HepG2 (cell line): ENCODE results near the gene GNB3. TPM values are rescaled to one million over a fixed set of nuclear protein-coding genes. Genes with fewer than 3 reads are reported as not detected.

Experiments
- FOXA1 ChIP-seq, 2 experiments: fragments of 450-650 bp in 1 of 2; sonication (generic) in 1 of 2; formaldehyde crosslinking in 1 of 2; IDR thresholded peaks; 2 replicates each; pipeline versions ENCODE4 v1.4.0 to v1.6.1; 2016 to 2020; ENCODE audit warnings: missing genetic modification reagents in 1 of 2
- GATAD1 ChIP-seq: IDR thresholded peaks from 2 replicates; pipeline ENCODE4 v1.6.1; 2016; ENCODE audit warnings: missing genetic modification reagents, missing compliant biosample characterization
- GZF1 ChIP-seq: sonication (generic); formaldehyde crosslinking; IDR thresholded peaks from 2 replicates; pipeline ENCODE4 v1.5.1; 2020; ENCODE audit warnings: mild to moderate bottlenecking, missing genetic modification reagents
- HOXA3 ChIP-seq: sonication (generic); formaldehyde crosslinking; IDR thresholded peaks from 2 replicates; pipeline ENCODE4 v1.5.0; 2020; ENCODE audit warnings: missing genetic modification reagents
- RERE ChIP-seq: IDR thresholded peaks from 2 replicates; pipeline ENCODE4 v1.6.1; 2016; ENCODE audit warnings: low read depth, missing genetic modification reagents, missing compliant biosample characterization
- ZNF143 ChIP-seq: sonication (generic); formaldehyde crosslinking; IDR thresholded peaks from 2 replicates; pipeline ENCODE4 v1.4.0; 2020; ENCODE audit warnings: missing genetic modification reagents
- ZNF232 ChIP-seq: sonication (generic); formaldehyde crosslinking; IDR thresholded peaks from 2 replicates; pipeline ENCODE4 v1.4.0; 2020; ENCODE audit warnings: missing genetic modification reagents, borderline replicate concordance
- ZNF292 ChIP-seq: sonication (generic); formaldehyde crosslinking; IDR thresholded peaks from 2 replicates; pipeline ENCODE4 v1.8.1; 2022; ENCODE audit warnings: mild to moderate bottlenecking, low read depth, missing genetic modification reagents, borderline replicate concordance
- ZNF577 ChIP-seq: sonication (generic); formaldehyde crosslinking; IDR thresholded peaks from 2 replicates; pipeline ENCODE4 v1.4.0; 2020; ENCODE audit warnings: mild to moderate bottlenecking, low read depth, missing genetic modification reagents, borderline replicate concordance
- polyA plus RNA-seq, 8 experiments: library from polyadenylated mRNA; depleted of rRNA in 3 of 8; stranded (reverse) in 7 of 8; unstranded in 1 of 8; fragments of >200 nt; fragmentation: Illumina TruSeq in 4 of 8; extraction: Trizol in 4 of 8; gene quantifications; 2 replicates each; pipeline versions ENCODE4 v1.2.1 to v1.2.3, GENCODE V29; 2011 to 2016; ENCODE audit warnings: low read depth in 4 of 8, missing spikeins in 1 of 8, mixed read lengths in 1 of 8; ENCODE audit not compliant: insufficient read depth in 1 of 8
- total RNA-seq, 5 experiments: library from RNA; depleted of rRNA; stranded (reverse); fragments of >200 nt; fragmentation: Illumina TruSeq; extraction: Trizol; gene quantifications; 2 replicates each; pipeline ENCODE4 v1.2.3, GENCODE V29; 2016; ENCODE audit warnings: low read depth in 1 of 5
- TF ChIP-seq, protein P1 (sequence below): sonication (generic); formaldehyde crosslinking; IDR thresholded peaks from 2 replicates; pipeline ENCODE4 v1.4.0; 2020; ENCODE audit warnings: mild to moderate bottlenecking, missing genetic modification reagents
- TF ChIP-seq, protein P2 (sequence below): sonication (generic); formaldehyde crosslinking; conservative IDR thresholded peaks from 2 replicates; pipeline ENCODE4 v1.4.0; 2020; ENCODE audit warnings: mild to moderate bottlenecking, missing genetic modification reagents, moderate library complexity
- TF ChIP-seq, protein P3 (sequence below): sonication (generic); formaldehyde crosslinking; IDR thresholded peaks from 2 replicates; pipeline ENCODE4 v1.4.0; 2020; ENCODE audit warnings: mild to moderate bottlenecking, missing genetic modification reagents, borderline replicate concordance

Gene GNB3
- total and polyA plus RNA-seq, 2 of the 13 experiments (the other 11 are each of a cell fraction or from before 2014, with no cell fraction given), result 1.3 to 3.6 TPM

- TF ChIP-seq, protein P1, sequence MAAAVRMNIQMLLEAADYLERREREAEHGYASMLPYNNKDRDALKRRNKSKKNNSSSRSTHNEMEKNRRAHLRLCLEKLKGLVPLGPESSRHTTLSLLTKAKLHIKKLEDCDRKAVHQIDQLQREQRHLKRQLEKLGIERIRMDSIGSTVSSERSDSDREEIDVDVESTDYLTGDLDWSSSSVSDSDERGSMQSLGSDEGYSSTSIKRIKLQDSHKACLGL (CRISPR knock-in tag), result no peak
- TF ChIP-seq ZNF143 (CRISPR knock-in tag) (no peak), ZNF232 (CRISPR knock-in tag) (no peak), HOXA3 (CRISPR knock-in tag) (no peak), GATAD1 (CRISPR knock-in tag) (no peak), RERE (CRISPR knock-in tag) (no peak), FOXA1 (IDR thresholded peaks at IDR 0.05) (no peak), FOXA1 (CRISPR knock-in tag; IDR thresholded peaks at IDR 0.05) (0 out of 2 replicates have a peak, but pooled peaks have one; percentile 5), GZF1 (no peak), ZNF292 (CRISPR knock-in tag) (0 out of 2 replicates have a peak, but pooled peaks have one; percentile 26), ZNF577 (CRISPR knock-in tag) (no peak)
- TF ChIP-seq, protein P2, sequence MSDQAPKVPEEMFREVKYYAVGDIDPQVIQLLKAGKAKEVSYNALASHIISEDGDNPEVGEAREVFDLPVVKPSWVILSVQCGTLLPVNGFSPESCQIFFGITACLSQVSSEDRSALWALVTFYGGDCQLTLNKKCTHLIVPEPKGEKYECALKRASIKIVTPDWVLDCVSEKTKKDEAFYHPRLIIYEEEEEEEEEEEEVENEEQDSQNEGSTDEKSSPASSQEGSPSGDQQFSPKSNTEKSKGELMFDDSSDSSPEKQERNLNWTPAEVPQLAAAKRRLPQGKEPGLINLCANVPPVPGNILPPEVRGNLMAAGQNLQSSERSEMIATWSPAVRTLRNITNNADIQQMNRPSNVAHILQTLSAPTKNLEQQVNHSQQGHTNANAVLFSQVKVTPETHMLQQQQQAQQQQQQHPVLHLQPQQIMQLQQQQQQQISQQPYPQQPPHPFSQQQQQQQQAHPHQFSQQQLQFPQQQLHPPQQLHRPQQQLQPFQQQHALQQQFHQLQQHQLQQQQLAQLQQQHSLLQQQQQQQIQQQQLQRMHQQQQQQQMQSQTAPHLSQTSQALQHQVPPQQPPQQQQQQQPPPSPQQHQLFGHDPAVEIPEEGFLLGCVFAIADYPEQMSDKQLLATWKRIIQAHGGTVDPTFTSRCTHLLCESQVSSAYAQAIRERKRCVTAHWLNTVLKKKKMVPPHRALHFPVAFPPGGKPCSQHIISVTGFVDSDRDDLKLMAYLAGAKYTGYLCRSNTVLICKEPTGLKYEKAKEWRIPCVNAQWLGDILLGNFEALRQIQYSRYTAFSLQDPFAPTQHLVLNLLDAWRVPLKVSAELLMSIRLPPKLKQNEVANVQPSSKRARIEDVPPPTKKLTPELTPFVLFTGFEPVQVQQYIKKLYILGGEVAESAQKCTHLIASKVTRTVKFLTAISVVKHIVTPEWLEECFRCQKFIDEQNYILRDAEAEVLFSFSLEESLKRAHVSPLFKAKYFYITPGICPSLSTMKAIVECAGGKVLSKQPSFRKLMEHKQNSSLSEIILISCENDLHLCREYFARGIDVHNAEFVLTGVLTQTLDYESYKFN (CRISPR knock-in tag), result peak; percentile 54
- TF ChIP-seq, protein P3, sequence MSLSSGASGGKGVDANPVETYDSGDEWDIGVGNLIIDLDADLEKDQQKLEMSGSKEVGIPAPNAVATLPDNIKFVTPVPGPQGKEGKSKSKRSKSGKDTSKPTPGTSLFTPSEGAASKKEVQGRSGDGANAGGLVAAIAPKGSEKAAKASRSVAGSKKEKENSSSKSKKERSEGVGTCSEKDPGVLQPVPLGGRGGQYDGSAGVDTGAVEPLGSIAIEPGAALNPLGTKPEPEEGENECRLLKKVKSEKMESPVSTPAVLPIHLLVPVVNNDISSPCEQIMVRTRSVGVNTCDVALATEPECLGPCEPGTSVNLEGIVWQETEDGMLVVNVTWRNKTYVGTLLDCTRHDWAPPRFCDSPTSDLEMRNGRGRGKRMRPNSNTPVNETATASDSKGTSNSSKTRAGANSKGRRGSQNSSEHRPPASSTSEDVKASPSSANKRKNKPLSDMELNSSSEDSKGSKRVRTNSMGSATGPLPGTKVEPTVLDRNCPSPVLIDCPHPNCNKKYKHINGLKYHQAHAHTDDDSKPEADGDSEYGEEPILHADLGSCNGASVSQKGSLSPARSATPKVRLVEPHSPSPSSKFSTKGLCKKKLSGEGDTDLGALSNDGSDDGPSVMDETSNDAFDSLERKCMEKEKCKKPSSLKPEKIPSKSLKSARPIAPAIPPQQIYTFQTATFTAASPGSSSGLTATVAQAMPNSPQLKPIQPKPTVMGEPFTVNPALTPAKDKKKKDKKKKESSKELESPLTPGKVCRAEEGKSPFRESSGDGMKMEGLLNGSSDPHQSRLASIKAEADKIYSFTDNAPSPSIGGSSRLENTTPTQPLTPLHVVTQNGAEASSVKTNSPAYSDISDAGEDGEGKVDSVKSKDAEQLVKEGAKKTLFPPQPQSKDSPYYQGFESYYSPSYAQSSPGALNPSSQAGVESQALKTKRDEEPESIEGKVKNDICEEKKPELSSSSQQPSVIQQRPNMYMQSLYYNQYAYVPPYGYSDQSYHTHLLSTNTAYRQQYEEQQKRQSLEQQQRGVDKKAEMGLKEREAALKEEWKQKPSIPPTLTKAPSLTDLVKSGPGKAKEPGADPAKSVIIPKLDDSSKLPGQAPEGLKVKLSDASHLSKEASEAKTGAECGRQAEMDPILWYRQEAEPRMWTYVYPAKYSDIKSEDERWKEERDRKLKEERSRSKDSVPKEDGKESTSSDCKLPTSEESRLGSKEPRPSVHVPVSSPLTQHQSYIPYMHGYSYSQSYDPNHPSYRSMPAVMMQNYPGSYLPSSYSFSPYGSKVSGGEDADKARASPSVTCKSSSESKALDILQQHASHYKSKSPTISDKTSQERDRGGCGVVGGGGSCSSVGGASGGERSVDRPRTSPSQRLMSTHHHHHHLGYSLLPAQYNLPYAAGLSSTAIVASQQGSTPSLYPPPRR (CRISPR knock-in tag), result no peak
Observed at GRCh38 chr12:6796576-6796975, 44.1 kb upstream of the GNB3 start (continued).
